NB4 (cell line): Measurements from ENCODE around the gene IKBKE.

Experiments
- DNase-seq: peaks from one replicate; pipeline ENCODE4 v3.0.0; 2010; ENCODE audit warnings: low read depth
- H3K4me3 ChIP-seq: one replicate; pipeline ENCODE4 v1.5.1; 2011; ENCODE audit warnings: mild to moderate bottlenecking, low read depth, low read length, moderate library complexity
- CTCF ChIP-seq: IDR thresholded peaks from one replicate; pipeline ENCODE4 v1.5.1; 2012; ENCODE audit warnings: low read depth, low read length
- MAX ChIP-seq: IDR thresholded peaks from 2 replicates; pipeline ENCODE4 v1.6.1; 2011; ENCODE audit warnings: low read depth, low read length
- MYC ChIP-seq: IDR thresholded peaks from 2 replicates; pipeline ENCODE4 v1.6.1; 2011; ENCODE audit warnings: low read depth, low read length
- POLR2A ChIP-seq: IDR thresholded peaks from 2 replicates; pipeline ENCODE4 v1.6.1; 2011; ENCODE audit warnings: mild to moderate bottlenecking; ENCODE audit not compliant: insufficient read length; ENCODE audit errors: extremely low read depth

Gene IKBKE

GRCh38 chr1:206497363-206497762 is 27.1 kb downstream of the IKBKE start:
- H3K4me3 ChIP-seq: no peak overlapping the region
- DNase-seq: no peak
- TF ChIP-seq POLR2A (no peak), CTCF (no peak), MYC (no peak), MAX (no peak)

- TF ChIP-seq CTCF (no peak), MYC (no peak), POLR2A (no peak), MAX (no peak)
- H3K4me3 ChIP-seq: no peak overlapping the region
- DNase-seq: no peak
Measured at GRCh38 chr1:206497774-206498173, 27.5 kb downstream of the IKBKE start.

- TF ChIP-seq CTCF: no peak
- TF ChIP-seq MAX: no peak
- H3K4me3 ChIP-seq: no peak overlapping the region
- no peak for DNase-seq
Measured at GRCh38 chr1:206498685-206499084, 28.4 kb downstream of the IKBKE start.

- TF ChIP-seq POLR2A (no peak), MAX (no peak), CTCF (no peak)
- no peak for DNase-seq
- H3K4me3 ChIP-seq: no peak overlapping the region
Measured at GRCh38 chr1:206500046-206500445, 29.8 kb downstream of the IKBKE start.

- H3K4me3 ChIP-seq: no peak overlapping the region
- no peak for DNase-seq
- TF ChIP-seq MYC (no peak), MAX (no peak), POLR2A (no peak), CTCF (no peak)
Measured at GRCh38 chr1:206501881-206502280, 31.6 kb downstream of the IKBKE start.

- DNase-seq: no peak
- TF ChIP-seq MYC: no peak
- TF ChIP-seq MAX: no peak
- no peak for TF ChIP-seq POLR2A
- TF ChIP-seq CTCF: no peak
- H3K4me3 ChIP-seq: no peak overlapping the region
Measured at GRCh38 chr1:206502403-206502802, 32.1 kb downstream of the IKBKE start.
